ENCODE measurements around the gene AGRN. TPM values are rescaled to one million over a fixed set of nuclear protein-coding genes. Genes with fewer than 3 reads are reported as not detected.
A peak's percentile ranks its signal among the peaks of the same experiment; 100 is the strongest.
"Not testable (repeated sequence)": the region's sequence is repeated elsewhere in the genome, so short reads cannot be mapped to it uniquely, and the experiment has no call there.

AGRN gene
- total RNA-seq, 2 experiments from 2014 or later, result 18.3 to 22.8 TPM

- H3K4me3 Mint-ChIP-seq, result no peak overlapping the region
- DNase-seq, result no peak
- ChIA-PET POLR2A (no interaction called here), CTCF (no interaction called here)
- peaks cover 9% of the 10 kb centered on the region for H3K36me3 Mint-ChIP-seq (ENCODE audit: low read depth)
- no peak overlapping the region for H3K27ac Mint-ChIP-seq
- H3K27me3 Mint-ChIP-seq, result no peaks in the 10 kb centered on the region
- no peaks in the 10 kb centered on the region for H3K4me1 Mint-ChIP-seq
- H3K9me3 Mint-ChIP-seq, result peaks cover 8% of the 10 kb centered on the region
Measured at GRCh38 chr1:1051127-1051810, 31.3 kb downstream of the AGRN start.

- POLR2A ChIA-PET, result no interaction called here
- peaks cover 9% of the 10 kb centered on the region for H3K36me3 Mint-ChIP-seq (ENCODE audit: low read depth)
Measured at GRCh38 chr1:1052003-1052840, 32.3 kb downstream of the AGRN start.

GRCh38 chr1:1053022-1053421, 33.1 kb downstream of the AGRN start:
- Mint-ChIP-seq H3K27ac (no peak overlapping the region), H3K9me3 (peaks cover 8% of the 10 kb centered on the region), H3K4me1 (no peaks in the 10 kb centered on the region), H3K27me3 (peaks cover 6% of the 10 kb centered on the region), H3K4me3 (no peak overlapping the region), H3K36me3 (ENCODE audit: low read depth) (peaks cover 9% of the 10 kb centered on the region)
- no peak for DNase-seq
- POLR2A ChIA-PET, result no interaction called here
- CTCF ChIA-PET, result no interaction called here

More at GRCh38 chr1:1052003-1052840, 32.3 kb downstream of the AGRN start:
- Mint-ChIP-seq H3K9me3 (peaks cover 8% of the 10 kb centered on the region), H3K27ac (no peak overlapping the region), H3K4me3 (no peak overlapping the region), H3K4me1 (no peaks in the 10 kb centered on the region), H3K27me3 (peaks cover 2% of the 10 kb centered on the region)
- DNase-seq, result no peak
- CTCF ChIA-PET, result no interaction called here

- peaks cover 8% of the 10 kb centered on the region for H3K9me3 Mint-ChIP-seq
- POLR2A ChIA-PET, result interaction anchor here (1.0 kb wide), 1 partner anchor 14 kb away, joined by 4 read pairs; no protein-coding TSS in a partner anchor
- peaks cover 9% of the 10 kb centered on the region for H3K36me3 Mint-ChIP-seq (ENCODE audit: low read depth)
- H3K4me1 Mint-ChIP-seq, result peaks cover 5% of the 10 kb centered on the region
- no peak overlapping the region for H3K27ac Mint-ChIP-seq
- H3K27me3 Mint-ChIP-seq, result peaks cover 10% of the 10 kb centered on the region
- CTCF ChIA-PET, result no interaction called here
- no peak overlapping the region for H3K4me3 Mint-ChIP-seq
- no peak for DNase-seq
Measured at GRCh38 chr1:1053682-1054081, 33.8 kb downstream of the AGRN start.

GRCh38 chr1:1054099-1054700, 34.3 kb downstream of the AGRN start:
- Mint-ChIP-seq H3K4me1 (peaks cover 8% of the 10 kb centered on the region), H3K4me3 (no peak overlapping the region), H3K27ac (no peak overlapping the region), H3K9me3 (peaks cover 8% of the 10 kb centered on the region), H3K27me3 (peaks cover 13% of the 10 kb centered on the region), H3K36me3 (ENCODE audit: low read depth) (peaks cover 9% of the 10 kb centered on the region)
- no peak for DNase-seq
- ChIA-PET POLR2A (interaction anchor here (1.0 kb wide), 1 partner anchor 14 kb away, joined by 4 read pairs; no protein-coding TSS in a partner anchor), CTCF (no interaction called here)

GRCh38 chr1:1054971-1055370, 35.1 kb downstream of the AGRN start:
- H3K4me1 Mint-ChIP-seq, result peaks cover 9% of the 10 kb centered on the region
- H3K27me3 Mint-ChIP-seq, result peaks cover 13% of the 10 kb centered on the region
- peaks cover 8% of the 10 kb centered on the region for H3K9me3 Mint-ChIP-seq
- CTCF ChIA-PET, result no interaction called here
- H3K4me3 Mint-ChIP-seq, result no peak overlapping the region
- DNase-seq, result no peak
- peaks cover 9% of the 10 kb centered on the region for H3K36me3 Mint-ChIP-seq (ENCODE audit: low read depth)
- POLR2A ChIA-PET, result interaction anchor here (1.0 kb wide), 1 partner anchor 9 kb away, joined by 3 read pairs; no protein-coding TSS in a partner anchor
- no peak overlapping the region for H3K27ac Mint-ChIP-seq

GRCh38 chr1:1055841-1056736, 36.2 kb downstream of the AGRN start:
- CTCF ChIA-PET, result no interaction called here
- DNase-seq, result no peak
- Mint-ChIP-seq H3K4me3 (no peak overlapping the region), H3K27ac (no peak overlapping the region), H3K27me3 (peaks cover 13% of the 10 kb centered on the region), H3K9me3 (peaks cover 8% of the 10 kb centered on the region), H3K36me3 (ENCODE audit: low read depth) (peaks cover 9% of the 10 kb centered on the region), H3K4me1 (peaks cover 17% of the 10 kb centered on the region)
- POLR2A ChIA-PET, result interaction anchor here (1.0 kb wide), 1 partner anchor 8 kb away, joined by 3 read pairs; no protein-coding TSS in a partner anchor

GRCh38 chr1:1057769-1058087, 37.8 kb downstream of the AGRN start:
- H3K9me3 Mint-ChIP-seq; H3K27ac Mint-ChIP-seq; DNase-seq; POLR2A ChIA-PET; H3K36me3 Mint-ChIP-seq (ENCODE audit: low read depth); H3K4me3 Mint-ChIP-seq: not testable (repeated sequence)
- CTCF ChIA-PET, result interaction anchor here (1.5 kb wide), 1 partner anchor 56 kb away, joined by 3 read pairs; no protein-coding TSS in a partner anchor
- H3K27me3 Mint-ChIP-seq, result peaks cover 13% of the 10 kb centered on the region
- peaks cover 28% of the 10 kb centered on the region for H3K4me1 Mint-ChIP-seq

GRCh38 chr1:1058088-1058905, 38.4 kb downstream of the AGRN start:
- CTCF ChIA-PET, result interaction anchor here (1.3 to 1.5 kb wide), 3 partner anchors 56 to 314 kb away, joined by 3 to 4 read pairs (median 3); no protein-coding TSS in a partner anchor
- no peaks in the 10 kb centered on the region for H3K36me3 Mint-ChIP-seq (ENCODE audit: low read depth)
- H3K27ac Mint-ChIP-seq, result peak overlapping the region; percentile 9
- H3K9me3 Mint-ChIP-seq, result no peaks in the 10 kb centered on the region
- H3K4me1 Mint-ChIP-seq, result peaks cover 34% of the 10 kb centered on the region
- no peak for DNase-seq
- H3K4me3 Mint-ChIP-seq, result peak overlapping the region; percentile 73
- POLR2A ChIA-PET, result interaction anchor here (1.6 kb wide), 1 partner anchor 18 kb away, joined by 6 read pairs; no protein-coding TSS in a partner anchor
- H3K27me3 Mint-ChIP-seq, result peaks cover 13% of the 10 kb centered on the region

GRCh38 chr1:1058921-1059493, 39.1 kb downstream of the AGRN start:
- Mint-ChIP-seq H3K27me3 (peaks cover 13% of the 10 kb centered on the region), H3K27ac (peak overlapping the region; percentile 35), H3K4me1 (peaks cover 40% of the 10 kb centered on the region), H3K9me3 (no peaks in the 10 kb centered on the region), H3K4me3 (peak overlapping the region; percentile 73), H3K36me3 (ENCODE audit: low read depth) (no peaks in the 10 kb centered on the region)
- ChIA-PET POLR2A (interaction anchor here (1.6 kb wide), 1 partner anchor 19 kb away, joined by 6 read pairs; no protein-coding TSS in a partner anchor), CTCF (interaction anchor here (0.9 to 1.3 kb wide), 3 partner anchors 76 to 313 kb away, joined by 3 to 4 read pairs (median 3); no protein-coding TSS in a partner anchor)
- peak; percentile 64 for DNase-seq

GRCh38 chr1:1059494-1060280, 39.8 kb downstream of the AGRN start:
- Mint-ChIP-seq H3K4me1 (peaks cover 45% of the 10 kb centered on the region), H3K9me3 (no peaks in the 10 kb centered on the region), H3K27ac (peak overlapping the region; percentile 56), H3K36me3 (ENCODE audit: low read depth) (no peaks in the 10 kb centered on the region), H3K27me3 (peaks cover 13% of the 10 kb centered on the region), H3K4me3 (peak overlapping the region; percentile 70)
- CTCF ChIA-PET, result interaction anchor here (0.9 to 1.3 kb wide), 3 partner anchors 76 to 313 kb away, joined by 3 to 4 read pairs (median 3); no protein-coding TSS in a partner anchor
- POLR2A ChIA-PET, result interaction anchor here (1.6 kb wide), 1 partner anchor 19 kb away, joined by 6 read pairs; no protein-coding TSS in a partner anchor
- DNase-seq, result peak; percentile 94
